ENCODE results near the gene CDADC1.
"Not testable (repeated sequence)": the region's sequence is repeated elsewhere in the genome, so short reads cannot be mapped to it uniquely, and the experiment has no call there.

Gene CDADC1

DNA sequence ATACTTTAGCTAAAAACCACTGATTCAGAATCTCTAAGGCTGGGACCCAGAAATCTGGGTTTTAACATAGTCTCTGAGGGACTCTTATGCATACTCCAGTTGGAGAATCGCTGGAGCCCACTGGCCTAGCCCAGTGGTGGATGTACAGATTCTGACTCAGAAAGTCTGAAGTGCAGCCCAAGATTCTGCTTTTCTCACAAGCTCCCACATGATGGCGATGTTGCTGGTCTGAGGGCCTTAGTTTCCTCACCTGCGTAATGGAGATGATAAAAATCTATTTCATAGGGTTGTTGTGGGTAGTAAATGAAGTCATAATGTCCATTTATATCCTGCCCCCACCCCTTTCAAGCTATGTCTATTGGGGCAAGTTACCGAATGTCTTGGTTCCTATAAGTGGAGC is 7.7 kb upstream of the CDADC1 start:
- DNase-seq: no peak

DNA sequence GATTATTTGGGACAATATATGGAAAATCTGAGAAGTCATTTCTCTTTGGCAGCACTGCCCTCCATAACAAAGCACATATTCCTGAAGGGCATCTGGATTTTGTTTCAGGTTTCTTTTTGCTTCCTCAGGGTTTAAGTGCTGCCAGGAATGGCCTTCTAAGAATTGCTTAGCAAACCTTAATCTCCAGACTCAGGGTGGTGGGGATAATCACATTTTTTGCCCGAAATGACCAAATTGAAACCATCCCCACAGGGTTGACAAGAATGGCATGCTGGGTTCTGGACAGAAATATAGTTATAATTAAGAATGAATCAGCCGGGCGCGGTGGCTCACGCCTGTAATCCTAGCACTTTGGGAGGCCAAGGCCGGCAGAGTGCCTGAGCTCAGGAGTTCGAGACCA is 6.4 kb upstream of the CDADC1 start:
- no peak for DNase-seq

DNA sequence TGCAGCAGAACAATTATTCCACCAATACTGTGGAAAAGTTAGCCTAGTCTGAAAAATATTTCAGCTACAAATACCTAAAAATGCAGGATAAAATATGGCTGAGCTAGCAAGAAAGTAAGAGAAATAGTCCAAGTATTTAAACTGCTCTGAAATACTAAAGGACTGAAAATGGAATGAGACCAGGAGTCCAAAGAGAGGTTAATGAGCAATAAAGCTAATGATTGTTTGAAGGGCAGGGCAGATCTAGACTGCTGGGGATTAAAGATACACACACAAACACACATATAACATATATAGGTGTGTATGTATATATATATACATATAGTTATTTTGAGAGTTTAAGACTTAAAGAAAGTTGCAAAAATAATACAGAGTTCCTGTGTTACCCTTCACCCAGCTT is 2.6 kb upstream of the CDADC1 start:
- DNase-seq: no peak

DNA sequence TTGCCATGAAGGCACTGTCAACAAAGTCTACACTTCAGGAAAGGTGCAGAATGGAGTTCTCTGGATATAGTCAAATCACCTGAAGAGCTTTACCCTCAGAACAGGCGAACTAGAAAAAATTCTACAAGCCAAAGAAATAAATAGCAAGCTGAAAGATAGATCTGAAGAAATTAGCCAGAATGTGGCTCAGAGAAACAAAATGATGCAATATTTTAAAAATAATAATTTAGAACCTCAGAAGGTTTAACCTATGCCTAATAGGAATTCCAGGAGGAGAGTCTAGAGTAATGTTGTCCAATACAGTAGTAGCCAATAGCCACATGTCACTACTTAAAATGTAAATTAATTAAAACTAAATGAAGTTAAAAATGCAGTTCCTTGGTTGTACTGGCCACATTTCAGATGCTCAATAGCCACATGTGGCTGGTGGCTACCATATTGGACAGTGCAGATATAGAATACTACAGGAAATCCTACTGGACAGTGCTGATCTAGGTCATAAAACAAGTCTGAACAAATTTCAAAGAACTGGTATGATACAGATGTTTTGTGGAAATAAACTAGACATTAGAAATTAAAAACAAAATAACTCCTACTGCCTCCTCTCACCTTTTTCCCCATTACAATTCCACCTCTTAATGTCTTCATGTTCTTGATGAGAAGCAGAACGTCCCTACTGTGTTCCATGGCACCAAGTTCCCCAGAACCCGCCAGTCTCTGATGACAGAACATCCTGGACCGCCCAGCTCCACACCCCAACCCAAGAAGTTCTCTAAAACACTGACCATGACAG is 679 bp upstream of the CDADC1 start:
- no peak for DNase-seq

DNA sequence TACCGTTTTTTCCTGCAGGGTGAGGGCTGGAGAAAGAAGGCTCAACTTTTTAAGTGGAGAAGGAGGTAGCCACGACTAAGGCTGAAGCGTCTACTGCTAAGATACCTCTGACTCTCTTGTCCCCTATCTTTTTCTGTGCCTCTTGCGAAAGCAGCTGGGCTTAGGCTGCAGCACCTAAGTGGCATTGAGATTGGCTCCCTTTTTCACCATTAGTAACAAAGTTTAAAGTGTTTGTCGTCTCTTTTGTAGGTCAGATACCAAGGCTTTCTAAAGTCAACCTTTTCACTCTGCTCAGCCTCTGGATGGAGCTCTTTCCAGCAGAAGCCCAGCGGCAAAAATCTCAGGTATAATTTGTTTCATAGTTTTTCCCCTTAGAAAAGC is 887 bp downstream of the CDADC1 start:
- no peak for DNase-seq

DNA sequence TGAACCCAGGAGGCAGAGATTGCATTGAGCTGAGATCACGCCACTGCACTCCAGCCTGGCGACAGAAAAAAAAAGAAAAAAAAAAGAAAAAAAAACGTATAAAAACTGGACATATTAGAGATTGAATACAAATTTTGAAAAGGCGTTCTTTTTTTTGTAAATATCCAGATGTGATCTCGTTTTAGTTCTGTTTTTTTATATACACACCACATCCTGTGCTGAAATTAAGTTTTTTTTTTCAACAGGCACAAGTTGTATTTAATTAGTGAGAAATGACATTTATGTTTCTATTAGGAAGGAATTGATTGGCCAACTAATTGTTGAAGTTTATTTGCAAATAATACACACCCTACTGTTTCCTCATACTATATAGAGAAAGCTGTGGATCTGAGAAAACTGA is 3.6 kb downstream of the CDADC1 start:
- DNase-seq: no peak

DNA sequence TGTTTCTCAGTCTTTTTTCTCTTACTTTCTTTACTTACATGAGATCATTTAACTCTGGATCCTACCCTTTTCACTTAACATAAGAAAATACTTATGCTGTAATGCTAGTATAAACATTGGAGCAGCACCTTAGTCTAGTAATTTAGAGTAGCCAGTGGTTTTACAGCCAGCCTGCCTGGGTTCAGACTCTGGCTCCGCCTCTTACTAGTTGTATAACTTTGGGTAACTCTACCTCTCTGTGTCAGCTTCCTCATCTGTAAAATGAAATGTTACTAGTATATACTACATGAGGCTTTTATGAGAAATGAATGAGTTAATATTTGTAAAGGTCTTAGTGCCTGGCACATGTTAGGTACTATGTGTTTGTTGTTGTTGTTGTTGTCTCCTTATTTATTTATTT is 5.6 kb downstream of the CDADC1 start:
- DNase-seq: no peak

DNA sequence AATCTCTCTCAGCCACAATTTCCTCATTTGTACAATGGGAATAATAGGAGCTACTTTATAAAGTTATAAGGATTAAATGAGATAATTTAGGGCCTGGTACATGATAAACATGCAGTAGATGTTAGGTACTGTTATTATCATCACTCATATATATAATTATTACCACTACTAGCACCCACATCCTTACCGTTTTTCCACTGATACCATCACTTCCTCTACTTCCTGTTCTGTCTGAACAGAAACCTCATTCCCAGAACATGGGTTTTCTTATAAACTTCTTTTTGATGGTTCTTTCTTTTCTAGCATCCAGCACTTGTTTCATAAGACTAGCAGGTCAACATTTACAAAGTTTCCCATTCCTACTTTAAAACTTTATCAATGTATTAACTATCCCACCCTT is 6.3 kb downstream of the CDADC1 start:
- no peak for DNase-seq

DNA sequence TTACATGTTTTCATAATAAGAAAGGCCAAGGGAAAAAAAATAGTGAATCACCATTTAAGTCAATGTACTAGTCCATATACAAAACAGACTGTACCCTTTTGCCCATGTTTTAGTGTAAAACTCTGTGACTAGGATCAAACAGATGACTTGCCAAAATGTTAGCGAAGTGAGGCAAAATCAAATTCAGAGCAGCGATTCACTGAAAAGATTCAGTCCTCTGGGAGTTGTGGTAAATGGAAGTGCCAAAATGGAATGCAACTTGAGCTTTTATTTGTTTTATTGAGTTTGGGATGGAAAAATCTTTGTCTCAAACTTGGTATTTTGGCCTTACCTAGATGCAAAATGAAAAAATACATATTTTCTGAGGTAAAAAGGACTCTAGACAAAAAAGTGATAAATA is 9.1 kb downstream of the CDADC1 start:
- no peak for DNase-seq

DNA sequence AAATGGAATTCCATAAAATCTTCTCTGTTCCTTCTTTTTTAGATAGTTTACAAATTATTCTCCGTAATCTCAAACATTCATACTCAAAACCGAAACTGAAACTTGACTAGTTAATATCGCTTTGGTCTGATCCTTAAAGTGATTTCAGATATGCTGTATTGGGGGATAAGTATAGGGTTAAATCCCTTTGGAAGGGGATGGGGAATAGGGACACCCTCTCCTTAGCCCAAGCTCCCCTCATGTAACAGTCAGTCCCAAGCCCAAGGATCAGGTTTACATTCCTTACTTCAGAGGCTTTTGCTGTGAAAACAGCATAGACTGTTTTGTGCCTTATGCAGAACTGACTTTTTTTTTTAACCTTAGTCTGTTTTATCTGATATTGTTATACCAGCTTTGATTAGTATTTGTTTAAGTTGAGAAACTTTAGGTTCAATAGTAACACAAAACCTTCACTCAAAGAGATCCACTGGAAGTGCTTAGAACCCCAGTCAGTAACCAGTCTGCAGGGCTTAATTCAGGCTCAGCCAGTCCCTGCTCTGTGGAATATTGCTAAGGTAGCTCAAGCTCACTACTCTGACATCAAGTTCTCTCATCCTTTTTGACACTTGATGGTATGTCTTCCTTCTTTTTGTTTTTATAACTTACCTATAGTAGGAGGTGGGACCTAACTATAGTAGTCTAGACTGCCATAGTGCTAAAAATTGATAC is 10.5 kb downstream of the CDADC1 start:
- no peak for DNase-seq

DNA sequence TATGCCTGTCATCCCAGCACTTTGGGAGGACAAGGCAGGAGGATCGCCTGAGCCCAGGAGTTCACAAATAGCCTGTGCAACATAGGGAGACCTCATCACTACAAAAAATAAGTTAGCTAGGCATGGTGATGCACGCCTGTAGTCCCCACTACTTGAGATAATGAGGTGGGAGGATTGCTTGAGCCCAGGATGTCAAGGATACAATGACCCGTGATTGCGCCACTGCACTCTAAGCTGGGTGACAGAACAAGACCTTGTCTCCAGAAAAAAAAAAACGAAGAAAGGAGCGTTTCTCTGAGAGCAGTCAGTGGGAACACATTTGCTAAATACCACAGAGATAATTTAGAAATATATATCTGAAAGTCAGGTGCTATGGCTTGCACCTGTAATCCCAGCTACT is 11.9 kb downstream of the CDADC1 start:
- no peak for DNase-seq

DNA sequence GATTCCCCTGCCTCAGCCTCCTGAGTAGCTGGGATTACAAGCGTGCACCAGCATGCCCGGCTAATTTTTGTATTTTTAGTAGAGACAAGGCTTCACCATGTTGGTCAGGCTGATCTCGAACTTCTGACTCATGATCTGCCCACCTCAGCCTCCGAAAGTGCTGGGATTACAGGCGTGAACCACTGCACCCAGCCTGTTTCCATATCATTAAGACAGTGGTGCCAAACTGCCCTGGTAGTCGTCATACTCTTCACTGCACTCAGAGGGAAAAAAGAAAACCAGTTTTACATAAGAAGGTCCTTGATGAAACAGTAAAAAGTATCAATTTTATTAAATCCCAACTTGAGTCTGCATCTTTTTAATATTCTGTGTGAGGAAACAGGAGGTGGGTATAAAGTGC is 14.9 kb downstream of the CDADC1 start:
- no peak for DNase-seq

DNA sequence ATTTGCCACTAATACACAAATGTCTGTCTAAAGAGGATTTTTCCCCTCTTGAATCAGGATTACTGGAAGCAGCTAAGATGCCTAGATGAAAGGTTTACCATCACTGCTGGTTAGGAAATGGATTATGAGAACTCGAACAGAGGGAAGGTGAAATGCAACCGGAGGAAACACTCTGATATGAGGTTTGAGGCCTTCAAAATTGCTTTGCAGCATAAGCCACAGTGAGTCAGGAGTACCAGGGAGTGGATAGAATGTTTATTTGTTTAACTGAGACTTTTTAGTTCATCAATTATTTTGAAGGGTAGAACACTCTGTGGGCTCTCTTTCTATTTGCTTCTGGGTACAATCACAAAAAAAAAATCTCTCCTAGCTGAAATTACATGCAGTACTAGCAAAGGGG is 18.1 kb downstream of the CDADC1 start:
- no peak for DNase-seq

DNA sequence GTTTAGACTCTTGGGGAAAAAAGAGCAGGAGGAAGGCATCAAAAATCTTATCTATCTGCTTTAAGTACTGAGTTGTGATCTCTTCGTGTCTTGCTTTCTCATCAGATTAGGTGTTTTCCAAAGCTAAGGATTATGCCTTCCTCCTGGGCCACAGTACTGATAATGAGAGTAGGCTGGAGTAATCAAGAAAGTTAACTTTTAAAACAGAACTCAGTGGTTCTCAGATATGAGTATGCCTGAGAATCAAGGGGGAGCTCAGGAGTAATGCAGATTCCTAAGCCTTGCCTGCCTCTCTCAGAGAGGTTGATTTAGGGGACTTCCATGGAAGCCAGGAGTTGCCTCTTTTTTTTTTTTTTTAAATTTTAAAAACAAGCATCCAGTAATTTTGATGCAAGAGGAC is 23.5 kb downstream of the CDADC1 start:
- DNase-seq: no peak

DNA sequence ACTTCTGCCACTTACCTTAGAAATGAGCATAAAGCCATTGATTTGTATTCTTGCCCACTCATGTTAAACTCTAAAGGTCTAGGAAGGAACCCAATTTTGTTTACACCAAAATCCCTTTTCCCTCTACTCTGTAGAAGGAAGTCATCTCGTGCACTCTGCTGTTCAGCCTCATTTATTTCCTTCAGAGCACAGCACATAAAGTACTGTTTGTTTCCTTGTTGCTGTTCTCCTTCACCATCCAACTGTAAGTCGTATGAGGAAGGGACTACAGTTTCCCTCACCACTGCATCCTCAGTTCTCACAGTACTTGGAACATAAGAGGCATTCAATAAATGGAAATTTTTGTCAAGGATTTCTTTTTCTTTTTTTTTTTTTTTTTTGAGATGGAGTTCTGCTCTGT is 24.6 kb downstream of the CDADC1 start:
- DNase-seq: no peak

DNA sequence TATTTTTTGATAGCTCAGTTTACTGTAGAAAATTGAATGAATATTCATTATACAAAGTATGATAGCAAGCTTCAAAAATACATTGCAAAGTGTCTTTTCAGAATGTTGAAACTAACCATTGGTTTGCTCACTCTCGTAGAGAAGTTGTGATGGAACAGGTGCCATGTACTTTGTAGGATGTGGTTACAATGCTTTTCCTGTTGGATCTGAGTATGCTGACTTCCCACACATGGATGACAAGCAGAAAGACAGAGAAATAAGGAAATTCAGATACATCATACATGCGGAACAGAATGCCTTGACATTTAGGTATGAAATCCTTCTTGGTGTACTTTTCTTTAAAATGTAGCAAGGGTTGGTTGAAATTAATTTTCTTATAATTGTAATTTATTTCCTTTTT is 30.5 kb downstream of the CDADC1 start:
- no peak for DNase-seq

DNA sequence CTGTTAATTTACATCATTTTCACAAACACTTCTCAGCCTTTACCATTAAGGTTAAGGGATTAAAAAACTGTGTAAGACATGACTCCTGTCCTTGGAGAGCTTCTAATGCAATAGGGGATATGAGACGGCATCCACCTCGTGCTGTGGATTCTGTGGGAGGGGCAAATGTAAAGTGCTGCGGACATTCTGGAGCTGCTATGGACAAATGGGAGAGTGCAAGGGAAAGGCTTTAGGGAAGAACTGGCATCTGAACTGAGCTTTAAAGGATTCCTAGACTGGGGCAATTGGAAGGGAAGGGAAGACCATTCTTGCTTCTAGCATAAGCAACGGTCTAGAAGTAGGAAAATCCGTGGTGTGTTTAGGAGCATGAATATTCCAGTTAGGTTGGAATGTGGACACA is 31.4 kb downstream of the CDADC1 start:
- DNase-seq: no peak

DNA sequence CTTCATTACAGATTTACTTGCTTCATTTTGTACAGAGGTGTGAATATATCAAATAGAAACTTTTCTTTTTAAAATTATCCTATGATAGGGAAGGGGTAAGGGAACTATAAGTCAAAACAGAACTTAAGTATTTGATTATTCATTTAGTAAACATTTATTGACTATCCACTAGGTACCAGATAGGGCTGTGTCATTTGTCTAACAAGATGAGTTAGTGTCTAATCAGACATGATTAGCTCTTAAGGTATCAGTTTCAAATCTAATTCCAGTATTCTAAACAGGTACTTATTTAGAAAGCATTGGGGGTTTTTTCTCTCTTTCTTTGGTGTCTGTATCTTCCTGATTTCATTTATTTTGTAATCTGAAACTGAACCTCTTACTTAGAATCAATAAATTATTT is 32.2 kb downstream of the CDADC1 start:
- DNase-seq: no peak

DNA sequence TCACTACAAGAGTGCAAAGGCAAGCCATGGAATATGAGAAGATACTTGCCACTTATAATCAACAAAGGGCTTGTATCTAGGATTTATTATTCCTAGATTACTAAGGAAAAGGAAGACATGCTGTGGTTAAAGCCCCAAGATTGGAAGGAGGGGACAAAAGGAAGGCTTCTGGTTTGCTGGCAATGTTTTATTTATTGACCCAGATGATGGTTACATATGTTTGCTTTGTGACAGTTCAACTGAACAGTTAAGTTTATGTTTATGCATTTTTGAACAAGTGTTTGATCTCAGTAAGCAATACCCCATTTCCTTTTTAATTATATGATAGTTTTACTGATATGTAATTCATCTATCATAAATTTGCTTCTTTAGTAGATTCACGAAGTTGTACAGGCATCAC is 40.3 kb downstream of the CDADC1 start:
- DNase-seq: no peak

DNA sequence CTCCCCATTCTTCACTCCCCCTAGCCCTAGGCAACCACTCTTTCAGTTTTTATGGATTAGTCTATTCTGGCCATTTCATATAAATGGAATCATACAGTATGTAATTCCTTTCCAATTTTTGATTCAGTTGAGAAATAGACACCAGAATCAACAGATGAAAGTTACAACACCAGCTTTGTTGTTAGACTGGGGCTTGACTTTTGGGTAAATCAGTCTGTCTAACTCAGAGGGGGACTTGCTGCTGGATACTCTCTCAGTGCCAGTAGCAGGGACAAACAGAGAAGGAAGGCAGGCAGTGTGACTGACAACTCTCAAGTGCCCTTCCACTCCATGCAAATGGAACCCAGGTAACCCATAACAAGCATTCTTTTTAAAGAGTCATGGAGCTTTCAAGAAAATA is 40.7 kb downstream of the CDADC1 start:
- no peak for DNase-seq

DNA sequence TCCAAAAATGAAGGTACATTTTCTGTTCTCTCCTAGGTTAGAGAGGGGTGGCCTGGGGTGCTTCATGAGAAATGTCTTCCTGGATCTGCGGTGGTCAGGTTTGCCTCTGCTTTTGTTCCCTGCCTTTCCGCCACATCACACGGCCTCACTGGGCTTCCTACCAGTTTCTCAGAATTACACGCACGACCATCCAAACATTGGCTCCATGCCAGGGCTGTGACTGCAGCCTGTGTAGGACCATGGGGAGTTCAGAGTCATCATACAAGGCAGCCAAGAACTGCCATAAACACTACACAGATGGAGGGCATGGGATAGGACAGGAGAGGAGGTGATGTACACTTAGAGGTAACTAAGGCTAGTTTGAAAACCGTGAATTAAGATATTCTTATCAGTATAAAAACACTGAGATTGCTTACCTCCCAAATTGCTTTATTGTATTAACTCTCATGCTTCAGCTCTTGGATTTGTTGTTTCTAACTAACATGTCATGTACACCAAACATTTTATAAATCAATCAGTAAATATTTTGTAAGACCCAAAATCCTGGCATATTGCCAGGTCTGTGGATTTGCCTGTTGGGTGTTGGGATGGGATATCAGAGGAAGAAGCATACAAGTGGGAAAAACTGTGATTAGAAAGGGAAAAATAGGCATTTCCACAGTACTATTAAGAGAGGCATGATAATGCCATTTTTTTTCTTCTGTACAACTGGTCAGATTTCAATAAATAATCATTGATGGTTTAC is 45.2 kb downstream of the CDADC1 start:
- DNase-seq: no peak

DNA sequence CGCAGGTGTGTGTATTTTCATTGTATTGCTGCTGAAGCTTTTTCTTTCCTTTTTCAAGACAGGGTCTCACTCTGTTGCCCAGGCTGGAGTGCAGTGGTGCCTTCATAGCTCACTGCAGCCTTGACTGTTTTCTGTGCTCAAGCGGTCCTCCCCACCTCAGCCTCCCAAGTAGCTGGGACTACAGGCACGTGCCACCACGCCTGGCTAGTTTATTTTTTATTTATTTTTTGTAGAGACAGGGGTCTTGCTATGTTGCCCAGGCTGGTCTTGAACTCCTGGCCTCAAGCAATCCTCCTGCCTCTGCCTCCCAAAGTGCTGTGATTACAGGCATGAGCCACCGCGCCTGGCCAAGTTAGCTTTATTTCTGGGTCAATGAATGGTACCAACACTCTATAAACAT is 47.0 kb downstream of the CDADC1 start:
- DNase-seq: not testable (repeated sequence)

DNA sequence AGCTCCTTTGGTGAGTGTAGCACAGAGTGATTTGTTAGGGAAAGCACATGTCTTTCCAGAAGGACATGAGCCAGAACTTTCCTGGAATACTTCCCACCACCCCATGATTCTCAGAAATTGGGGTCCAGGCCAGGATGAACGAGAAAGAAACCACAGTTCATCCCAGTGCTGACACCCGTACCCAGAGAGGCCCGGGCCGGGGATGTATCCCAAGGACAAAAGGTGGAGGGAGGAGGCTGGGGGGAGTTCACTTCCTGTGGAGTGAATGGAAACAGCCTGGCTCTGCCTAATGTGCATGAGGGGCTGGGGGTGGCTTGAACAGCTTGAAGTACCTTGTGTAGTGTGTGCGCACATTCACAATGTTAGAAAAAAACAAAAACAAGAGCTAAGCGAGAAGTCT is 47.5 kb downstream of the CDADC1 start:
- DNase-seq: no peak

DNA sequence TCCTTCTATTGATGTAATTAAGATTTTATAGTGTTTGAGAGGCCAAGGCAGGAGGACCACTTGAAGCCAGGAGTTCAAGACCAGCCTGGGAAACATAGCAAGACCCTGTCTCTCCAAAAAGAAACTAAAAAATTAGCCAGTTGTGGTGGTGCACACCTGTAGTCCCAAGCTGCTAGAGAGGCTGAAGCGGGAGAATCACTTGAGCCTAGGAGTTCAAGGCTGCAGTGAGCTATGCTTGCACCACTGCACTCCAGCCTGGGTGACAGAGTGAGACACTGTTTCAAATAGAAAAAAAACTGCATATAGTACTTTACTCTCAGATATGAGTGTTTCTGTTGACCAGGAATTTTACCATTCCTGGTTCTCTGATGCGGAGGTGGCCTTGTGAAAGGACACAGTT is 48.9 kb downstream of the CDADC1 start:
- DNase-seq: no peak
